ENCODE data around the gene TADA3. TPM values are rescaled to one million over a fixed set of nuclear protein-coding genes. Genes with fewer than 3 reads are reported as not detected.

Gene TADA3
- total RNA-seq, 1 donor from 2014 or later: 106 TPM

DNA sequence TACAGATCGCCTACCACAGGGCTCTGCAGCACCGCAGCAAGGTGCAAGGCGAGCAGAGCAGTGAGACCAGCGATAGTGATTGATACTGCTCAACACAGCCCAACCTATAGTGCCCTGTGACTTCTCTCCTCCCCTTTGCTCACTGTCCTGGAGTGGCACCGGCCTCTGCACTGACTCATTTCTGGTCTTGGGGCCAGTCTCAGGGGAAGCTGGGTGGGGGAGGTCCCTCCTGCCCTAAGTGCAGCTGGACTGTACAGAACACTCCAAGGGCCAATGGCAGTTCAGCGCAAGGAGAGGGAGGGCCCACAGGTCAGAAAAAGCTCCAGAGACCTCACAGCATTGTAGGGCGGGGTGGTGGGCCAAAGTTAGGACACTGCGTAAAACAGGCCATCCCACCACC lies 45.0 kb downstream of the TADA3 start:
- intact Hi-C loops (cut with DNase I): no loop called here
- Histone ChIP-seq H3K4me3 (no peak overlapping the region), H3K27me3 (no peaks in the 10 kb centered on the region), H3K27ac (no peak overlapping the region), H3K4me1 (peaks cover 4 to 14% of the 10 kb centered on the region in 2 donors), H3K36me3 (peaks cover 56 to 60% of the 10 kb centered on the region in 2 donors), H3K9me3 (no peaks in the 10 kb centered on the region)
- TF ChIP-seq, protein P1, sequence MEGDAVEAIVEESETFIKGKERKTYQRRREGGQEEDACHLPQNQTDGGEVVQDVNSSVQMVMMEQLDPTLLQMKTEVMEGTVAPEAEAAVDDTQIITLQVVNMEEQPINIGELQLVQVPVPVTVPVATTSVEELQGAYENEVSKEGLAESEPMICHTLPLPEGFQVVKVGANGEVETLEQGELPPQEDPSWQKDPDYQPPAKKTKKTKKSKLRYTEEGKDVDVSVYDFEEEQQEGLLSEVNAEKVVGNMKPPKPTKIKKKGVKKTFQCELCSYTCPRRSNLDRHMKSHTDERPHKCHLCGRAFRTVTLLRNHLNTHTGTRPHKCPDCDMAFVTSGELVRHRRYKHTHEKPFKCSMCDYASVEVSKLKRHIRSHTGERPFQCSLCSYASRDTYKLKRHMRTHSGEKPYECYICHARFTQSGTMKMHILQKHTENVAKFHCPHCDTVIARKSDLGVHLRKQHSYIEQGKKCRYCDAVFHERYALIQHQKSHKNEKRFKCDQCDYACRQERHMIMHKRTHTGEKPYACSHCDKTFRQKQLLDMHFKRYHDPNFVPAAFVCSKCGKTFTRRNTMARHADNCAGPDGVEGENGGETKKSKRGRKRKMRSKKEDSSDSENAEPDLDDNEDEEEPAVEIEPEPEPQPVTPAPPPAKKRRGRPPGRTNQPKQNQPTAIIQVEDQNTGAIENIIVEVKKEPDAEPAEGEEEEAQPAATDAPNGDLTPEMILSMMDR (IDR thresholded peaks at IDR 0.05): no peak
- no peak for DNase-seq (ENCODE audit: low spot score in 2 of 2)

DNA sequence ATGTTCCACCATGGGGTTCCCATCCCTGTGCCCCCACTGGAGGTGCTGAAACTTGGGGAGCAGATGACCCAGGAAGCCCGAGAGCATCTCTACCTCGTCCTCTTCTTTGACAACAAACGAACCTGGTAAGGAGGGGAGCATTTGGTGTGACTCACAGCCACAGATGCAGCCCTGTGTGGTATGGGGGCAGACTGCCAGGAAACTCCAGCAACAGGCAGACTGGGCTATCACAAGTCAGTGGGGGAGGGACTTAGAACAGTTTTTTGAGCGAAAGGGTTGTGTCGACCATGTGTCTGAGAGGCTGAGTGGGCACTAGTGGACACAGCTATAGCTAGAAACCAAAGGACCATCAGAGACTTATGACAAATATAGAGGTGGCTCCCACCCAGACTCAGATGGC lies 45.9 kb downstream of the TADA3 start:
- Histone ChIP-seq H3K4me1 (peaks cover 0 to 9% of the 10 kb centered on the region in 2 donors), H3K4me3 (no peak overlapping the region), H3K9me3 (no peaks in the 10 kb centered on the region), H3K27ac (no peak overlapping the region), H3K36me3 (peaks cover 62 to 63% of the 10 kb centered on the region in 2 donors), H3K27me3 (no peaks in the 10 kb centered on the region)
- intact Hi-C loops (cut with DNase I): no loop called here
- no peak for DNase-seq (ENCODE audit: low spot score in 2 of 2)
- TF ChIP-seq, protein P1 (IDR thresholded peaks at IDR 0.05): no peak

DNA sequence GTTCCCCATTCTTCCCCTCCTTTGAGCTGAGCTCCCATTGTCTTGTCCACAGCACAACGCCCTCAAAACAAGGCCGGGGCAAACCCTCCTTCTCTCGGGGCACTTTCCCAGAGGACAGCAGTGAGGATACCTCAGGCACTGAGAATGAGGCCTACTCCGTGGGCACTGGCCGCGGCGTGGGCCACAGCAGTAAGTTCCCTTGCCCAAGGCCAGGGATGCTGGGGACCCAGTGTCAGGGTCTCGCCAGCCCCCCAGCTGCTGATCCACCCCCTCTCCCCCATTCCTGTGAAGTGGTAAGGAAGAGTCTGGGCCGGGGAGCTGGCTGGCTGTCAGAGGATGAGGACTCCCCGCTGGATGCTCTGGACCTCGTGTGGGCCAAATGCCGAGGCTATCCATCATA lies 46.8 kb downstream of the TADA3 start:
- intact Hi-C loops (cut with DNase I): no loop called here
- H3K27ac ChIP-seq: no peak overlapping the region
- TF ChIP-seq, protein P1 (IDR thresholded peaks at IDR 0.05): no peak
- no peaks in the 10 kb centered on the region for H3K9me3 ChIP-seq
- no peaks in the 10 kb centered on the region for H3K27me3 ChIP-seq
- peaks cover 69 to 72% of the 10 kb centered on the region in 2 donors for H3K36me3 ChIP-seq
- H3K4me3 ChIP-seq: no peak overlapping the region
- no peak for DNase-seq (ENCODE audit: low spot score in 2 of 2)
- peaks cover 0 to 4% of the 10 kb centered on the region in 2 donors for H3K4me1 ChIP-seq

DNA sequence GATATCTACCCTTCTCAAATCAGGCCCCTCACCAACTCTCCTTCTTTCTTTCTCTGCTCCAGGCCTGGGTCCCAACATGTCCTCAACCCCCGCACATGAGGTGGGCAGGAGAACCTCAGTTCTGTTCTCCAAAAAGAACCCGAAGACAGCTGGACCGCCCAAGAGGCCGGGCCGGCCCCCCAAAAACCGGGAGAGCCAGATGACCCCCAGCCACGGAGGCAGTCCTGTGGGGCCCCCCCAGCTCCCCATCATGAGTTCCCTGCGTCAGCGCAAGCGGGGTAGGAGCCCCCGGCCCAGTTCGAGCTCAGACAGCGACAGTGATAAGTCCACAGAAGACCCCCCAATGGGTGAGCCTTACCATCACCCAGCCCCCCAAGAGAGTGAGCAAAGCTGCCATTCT lies 48.1 kb downstream of the TADA3 start:
- H3K4me3 ChIP-seq: no peak overlapping the region
- H3K36me3 ChIP-seq: peaks cover 82 to 85% of the 10 kb centered on the region in 2 donors
- H3K27me3 ChIP-seq: no peaks in the 10 kb centered on the region
- TF ChIP-seq, protein P1 (IDR thresholded peaks at IDR 0.05): no peak
- H3K9me3 ChIP-seq: no peaks in the 10 kb centered on the region
- H3K4me1 ChIP-seq: peaks cover 0 to 3% of the 10 kb centered on the region in 2 donors
- DNase-seq (ENCODE audit: low spot score in 2 of 2): no peak
- intact Hi-C loops (cut with DNase I): no loop called here
- H3K27ac ChIP-seq: no peak overlapping the region

DNA sequence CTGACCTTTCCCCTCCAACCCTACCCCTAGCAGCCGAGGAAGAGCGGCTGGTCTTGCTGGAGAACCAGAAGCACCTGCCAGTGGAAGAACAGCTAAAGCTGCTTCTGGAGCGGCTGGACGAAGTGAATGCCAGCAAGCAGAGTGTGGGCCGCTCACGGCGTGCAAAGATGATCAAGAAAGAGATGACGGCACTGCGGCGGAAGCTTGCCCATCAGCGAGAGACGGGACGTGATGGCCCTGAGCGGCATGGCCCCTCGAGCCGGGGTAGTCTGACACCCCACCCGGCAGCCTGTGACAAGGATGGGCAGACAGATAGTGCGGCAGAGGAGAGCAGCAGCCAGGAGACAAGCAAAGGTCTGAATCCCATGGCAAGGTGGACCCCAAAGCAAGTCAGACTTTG lies 48.7 kb downstream of the TADA3 start:
- Histone ChIP-seq H3K4me1 (no peaks in the 10 kb centered on the region), H3K27ac (no peak overlapping the region), H3K36me3 (peaks cover 88 to 91% of the 10 kb centered on the region in 2 donors), H3K9me3 (no peaks in the 10 kb centered on the region), H3K4me3 (no peak overlapping the region), H3K27me3 (no peaks in the 10 kb centered on the region)
- DNase-seq (ENCODE audit: low spot score in 2 of 2): no peak
- intact Hi-C loops (cut with DNase I): no loop called here
- TF ChIP-seq, protein P1 (IDR thresholded peaks at IDR 0.05): no peak

DNA sequence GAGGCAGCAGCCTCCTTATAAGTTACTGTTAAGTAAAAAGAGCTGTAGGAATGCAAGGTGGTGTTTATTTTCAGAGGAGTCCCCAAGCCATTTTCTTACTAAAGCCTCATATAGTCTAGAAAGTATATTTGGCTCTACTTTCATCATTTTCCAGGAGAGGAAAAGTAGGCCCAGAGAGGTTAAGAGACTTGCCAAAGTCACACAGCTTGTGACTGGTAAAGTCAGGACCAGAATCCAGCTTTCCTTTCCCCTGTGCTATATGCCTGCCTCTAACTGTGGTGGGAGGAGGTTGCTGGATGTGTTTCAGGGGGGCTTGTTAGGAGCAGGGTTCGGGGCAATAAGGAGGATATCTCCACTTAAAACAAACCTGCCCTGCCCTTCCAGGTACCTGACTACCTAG lies 49.7 kb downstream of the TADA3 start:
- H3K27ac ChIP-seq: no peak overlapping the region
- TF ChIP-seq, protein P1 (IDR thresholded peaks at IDR 0.05): no peak
- intact Hi-C loops (cut with DNase I): no loop called here
- H3K4me3 ChIP-seq: no peak overlapping the region
- H3K36me3 ChIP-seq: peaks cover 92 to 98% of the 10 kb centered on the region in 2 donors
- H3K9me3 ChIP-seq: no peaks in the 10 kb centered on the region
- no peak for DNase-seq (ENCODE audit: low spot score in 2 of 2)
- H3K4me1 ChIP-seq: no peaks in the 10 kb centered on the region
- H3K27me3 ChIP-seq: no peaks in the 10 kb centered on the region
